Measurements from ENCODE around the gene VAPB. TPM values are rescaled to one million over a fixed set of nuclear protein-coding genes. Genes with fewer than 3 reads are reported as not detected.

The VAPB gene
- total RNA-seq, 1 experiment from 2014 or later, result 46.6 TPM

DNA sequence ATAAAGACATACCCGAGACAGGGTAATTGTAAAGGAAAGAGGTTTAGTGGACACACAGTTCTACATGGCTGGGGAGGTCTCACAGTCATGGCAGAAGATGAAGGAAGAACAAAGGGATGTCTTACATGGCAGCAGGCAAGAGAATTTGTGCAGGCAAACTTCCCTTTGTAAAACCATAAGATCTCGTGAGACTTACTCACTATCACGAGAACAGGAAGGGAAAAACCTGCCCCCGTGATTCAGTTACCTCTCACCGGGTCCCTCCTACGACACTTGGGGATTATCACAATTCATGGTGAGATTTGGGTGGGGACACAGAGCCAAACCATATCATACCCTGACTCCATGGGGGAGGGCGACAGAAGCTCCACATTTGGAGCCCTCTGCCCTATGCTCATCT lies 7.4 kb upstream of the VAPB start (continued):
- TF ChIP-seq CBFB (CRISPR knock-in tag; IDR thresholded peaks at IDR 0.05; ENCODE audit: low read depth) (no peak), ZNF219 (CRISPR knock-in tag; IDR thresholded peaks at IDR 0.05; ENCODE audit: borderline replicate concordance) (no peak), ZNF423 (CRISPR knock-in tag; IDR thresholded peaks at IDR 0.05) (no peak), SMAD4 (CRISPR knock-in tag; IDR thresholded peaks at IDR 0.05) (no peak)

DNA sequence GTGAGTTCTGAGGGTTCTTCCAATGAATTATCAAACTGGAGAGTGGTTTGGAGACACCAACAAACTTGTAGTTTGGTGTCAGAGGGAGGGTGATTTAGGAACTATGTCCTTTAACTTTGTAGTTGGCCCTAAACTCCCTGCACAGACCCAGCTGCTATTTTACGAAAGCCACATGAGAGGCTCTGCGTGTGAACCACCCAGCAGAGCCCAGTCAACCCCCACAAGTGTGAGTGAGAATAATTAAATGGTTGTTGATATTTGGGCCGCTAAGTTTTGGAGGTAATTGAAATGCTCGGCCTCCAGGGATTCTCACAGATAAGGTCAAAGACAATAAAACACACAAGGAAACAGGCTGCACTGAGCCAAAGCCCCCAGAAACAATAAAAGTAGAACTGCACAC lies 6.9 kb upstream of the VAPB start:
- TF ChIP-seq FOXJ3 (CRISPR knock-in tag; IDR thresholded peaks at IDR 0.05; ENCODE audit: borderline replicate concordance) (no peak), GABPB1 (CRISPR knock-in tag; IDR thresholded peaks at IDR 0.05) (no peak), SMAD3 (CRISPR knock-in tag; IDR thresholded peaks at IDR 0.05; ENCODE audit: borderline replicate concordance) (no peak), GRHL2 (CRISPR knock-in tag; IDR thresholded peaks at IDR 0.05; ENCODE audit: insufficient replicate concordance, severe bottlenecking) (no peak), ZNF232 (CRISPR knock-in tag; IDR thresholded peaks at IDR 0.05) (no peak), SMAD4 (CRISPR knock-in tag; IDR thresholded peaks at IDR 0.05) (no peak), NR1H2 (CRISPR knock-in tag; IDR thresholded peaks at IDR 0.05) (no peak)
- TF ChIP-seq, protein P1, sequence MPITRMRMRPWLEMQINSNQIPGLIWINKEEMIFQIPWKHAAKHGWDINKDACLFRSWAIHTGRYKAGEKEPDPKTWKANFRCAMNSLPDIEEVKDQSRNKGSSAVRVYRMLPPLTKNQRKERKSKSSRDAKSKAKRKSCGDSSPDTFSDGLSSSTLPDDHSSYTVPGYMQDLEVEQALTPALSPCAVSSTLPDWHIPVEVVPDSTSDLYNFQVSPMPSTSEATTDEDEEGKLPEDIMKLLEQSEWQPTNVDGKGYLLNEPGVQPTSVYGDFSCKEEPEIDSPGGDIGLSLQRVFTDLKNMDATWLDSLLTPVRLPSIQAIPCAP (CRISPR knock-in tag; IDR thresholded peaks at IDR 0.05), result no peak
- no peak for ATAC-seq
- ChIA-PET CTCF (no interaction called here), POLR2A (no interaction called here)
- Mint-ChIP-seq H3K36me3 (peaks cover 26% of the 10 kb centered on the region), H3K9me3 (peaks cover 30% of the 10 kb centered on the region), H3K4me1 (peaks cover 25% of the 10 kb centered on the region), H3K4me3 (no peak overlapping the region), H3K27me3 (ENCODE audit: low read depth) (peaks cover 24% of the 10 kb centered on the region), H3K27ac (no peak overlapping the region)
- no peak for DNase-seq (ENCODE audit: low spot score)

DNA sequence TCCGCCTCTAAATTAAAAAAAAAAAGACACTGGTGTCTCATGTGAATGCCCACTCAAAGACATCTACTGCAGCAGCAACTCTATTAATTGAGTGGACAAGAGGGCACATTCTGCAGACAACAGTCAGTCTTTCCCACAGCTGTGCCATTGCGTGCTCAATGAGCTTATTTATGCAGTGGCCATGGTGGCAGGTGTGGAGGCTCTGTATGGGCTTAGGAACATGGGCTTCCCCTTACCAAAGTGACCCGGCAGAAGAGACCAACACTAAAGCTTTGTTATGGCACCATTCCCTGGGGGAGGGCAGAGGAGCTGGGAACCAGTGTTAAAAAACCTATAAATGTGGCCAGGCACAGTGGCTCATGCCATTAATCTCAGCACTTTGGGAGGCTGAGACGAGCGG lies 4.2 kb upstream of the VAPB start:
- ChIA-PET POLR2A (no interaction called here), CTCF (no interaction called here)
- H3K27me3 Mint-ChIP-seq (ENCODE audit: low read depth), result peaks cover 24% of the 10 kb centered on the region
- no peak overlapping the region for H3K27ac Mint-ChIP-seq
- no peak overlapping the region for H3K4me3 Mint-ChIP-seq
- peaks cover 27% of the 10 kb centered on the region for H3K9me3 Mint-ChIP-seq
- peaks cover 9% of the 10 kb centered on the region for H3K4me1 Mint-ChIP-seq
- peaks cover 26% of the 10 kb centered on the region for H3K36me3 Mint-ChIP-seq
- DNase-seq (ENCODE audit: low spot score), result no peak
- no peak for ATAC-seq
- TF ChIP-seq, protein P2, sequence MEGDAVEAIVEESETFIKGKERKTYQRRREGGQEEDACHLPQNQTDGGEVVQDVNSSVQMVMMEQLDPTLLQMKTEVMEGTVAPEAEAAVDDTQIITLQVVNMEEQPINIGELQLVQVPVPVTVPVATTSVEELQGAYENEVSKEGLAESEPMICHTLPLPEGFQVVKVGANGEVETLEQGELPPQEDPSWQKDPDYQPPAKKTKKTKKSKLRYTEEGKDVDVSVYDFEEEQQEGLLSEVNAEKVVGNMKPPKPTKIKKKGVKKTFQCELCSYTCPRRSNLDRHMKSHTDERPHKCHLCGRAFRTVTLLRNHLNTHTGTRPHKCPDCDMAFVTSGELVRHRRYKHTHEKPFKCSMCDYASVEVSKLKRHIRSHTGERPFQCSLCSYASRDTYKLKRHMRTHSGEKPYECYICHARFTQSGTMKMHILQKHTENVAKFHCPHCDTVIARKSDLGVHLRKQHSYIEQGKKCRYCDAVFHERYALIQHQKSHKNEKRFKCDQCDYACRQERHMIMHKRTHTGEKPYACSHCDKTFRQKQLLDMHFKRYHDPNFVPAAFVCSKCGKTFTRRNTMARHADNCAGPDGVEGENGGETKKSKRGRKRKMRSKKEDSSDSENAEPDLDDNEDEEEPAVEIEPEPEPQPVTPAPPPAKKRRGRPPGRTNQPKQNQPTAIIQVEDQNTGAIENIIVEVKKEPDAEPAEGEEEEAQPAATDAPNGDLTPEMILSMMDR (IDR thresholded peaks at IDR 0.05), result no peak
- TF ChIP-seq GRHL2 (CRISPR knock-in tag; IDR thresholded peaks at IDR 0.05; ENCODE audit: insufficient replicate concordance, severe bottlenecking), result no peak
- no peak for TF ChIP-seq NR3C1 (CRISPR knock-in tag; conservative IDR thresholded peaks at IDR 0.05; ENCODE audit: low read depth)
- TF ChIP-seq, protein P3, sequence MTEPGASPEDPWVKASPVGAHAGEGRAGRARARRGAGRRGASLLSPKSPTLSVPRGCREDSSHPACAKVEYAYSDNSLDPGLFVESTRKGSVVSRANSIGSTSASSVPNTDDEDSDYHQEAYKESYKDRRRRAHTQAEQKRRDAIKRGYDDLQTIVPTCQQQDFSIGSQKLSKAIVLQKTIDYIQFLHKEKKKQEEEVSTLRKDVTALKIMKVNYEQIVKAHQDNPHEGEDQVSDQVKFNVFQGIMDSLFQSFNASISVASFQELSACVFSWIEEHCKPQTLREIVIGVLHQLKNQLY (CRISPR knock-in tag; IDR thresholded peaks at IDR 0.05), result no peak
- TF ChIP-seq, protein P4, sequence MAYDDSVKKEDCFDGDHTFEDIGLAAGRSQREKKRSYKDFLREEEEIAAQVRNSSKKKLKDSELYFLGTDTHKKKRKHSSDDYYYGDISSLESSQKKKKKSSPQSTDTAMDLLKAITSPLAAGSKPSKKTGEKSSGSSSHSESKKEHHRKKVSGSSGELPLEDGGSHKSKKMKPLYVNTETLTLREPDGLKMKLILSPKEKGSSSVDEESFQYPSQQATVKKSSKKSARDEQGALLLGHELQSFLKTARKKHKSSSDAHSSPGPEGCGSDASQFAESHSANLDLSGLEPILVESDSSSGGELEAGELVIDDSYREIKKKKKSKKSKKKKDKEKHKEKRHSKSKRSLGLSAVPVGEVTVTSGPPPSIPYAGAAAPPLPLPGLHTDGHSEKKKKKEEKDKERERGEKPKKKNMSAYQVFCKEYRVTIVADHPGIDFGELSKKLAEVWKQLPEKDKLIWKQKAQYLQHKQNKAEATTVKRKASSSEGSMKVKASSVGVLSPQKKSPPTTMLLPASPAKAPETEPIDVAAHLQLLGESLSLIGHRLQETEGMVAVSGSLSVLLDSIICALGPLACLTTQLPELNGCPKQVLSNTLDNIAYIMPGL (CRISPR knock-in tag; IDR thresholded peaks at IDR 0.05), result no peak
- no peak for TF ChIP-seq MYBL2 (CRISPR knock-in tag; IDR thresholded peaks at IDR 0.05)
- no peak for TF ChIP-seq TCF7 (CRISPR knock-in tag; IDR thresholded peaks at IDR 0.05; ENCODE audit: low read depth)
- TF ChIP-seq ZNF416 (CRISPR knock-in tag; IDR thresholded peaks at IDR 0.05), result no peak
- TF ChIP-seq EMX1 (CRISPR knock-in tag; IDR thresholded peaks at IDR 0.05), result no peak
- TF ChIP-seq NFYB (CRISPR knock-in tag; conservative IDR thresholded peaks at IDR 0.05; ENCODE audit: low read depth), result no peak
- TF ChIP-seq, protein P5, sequence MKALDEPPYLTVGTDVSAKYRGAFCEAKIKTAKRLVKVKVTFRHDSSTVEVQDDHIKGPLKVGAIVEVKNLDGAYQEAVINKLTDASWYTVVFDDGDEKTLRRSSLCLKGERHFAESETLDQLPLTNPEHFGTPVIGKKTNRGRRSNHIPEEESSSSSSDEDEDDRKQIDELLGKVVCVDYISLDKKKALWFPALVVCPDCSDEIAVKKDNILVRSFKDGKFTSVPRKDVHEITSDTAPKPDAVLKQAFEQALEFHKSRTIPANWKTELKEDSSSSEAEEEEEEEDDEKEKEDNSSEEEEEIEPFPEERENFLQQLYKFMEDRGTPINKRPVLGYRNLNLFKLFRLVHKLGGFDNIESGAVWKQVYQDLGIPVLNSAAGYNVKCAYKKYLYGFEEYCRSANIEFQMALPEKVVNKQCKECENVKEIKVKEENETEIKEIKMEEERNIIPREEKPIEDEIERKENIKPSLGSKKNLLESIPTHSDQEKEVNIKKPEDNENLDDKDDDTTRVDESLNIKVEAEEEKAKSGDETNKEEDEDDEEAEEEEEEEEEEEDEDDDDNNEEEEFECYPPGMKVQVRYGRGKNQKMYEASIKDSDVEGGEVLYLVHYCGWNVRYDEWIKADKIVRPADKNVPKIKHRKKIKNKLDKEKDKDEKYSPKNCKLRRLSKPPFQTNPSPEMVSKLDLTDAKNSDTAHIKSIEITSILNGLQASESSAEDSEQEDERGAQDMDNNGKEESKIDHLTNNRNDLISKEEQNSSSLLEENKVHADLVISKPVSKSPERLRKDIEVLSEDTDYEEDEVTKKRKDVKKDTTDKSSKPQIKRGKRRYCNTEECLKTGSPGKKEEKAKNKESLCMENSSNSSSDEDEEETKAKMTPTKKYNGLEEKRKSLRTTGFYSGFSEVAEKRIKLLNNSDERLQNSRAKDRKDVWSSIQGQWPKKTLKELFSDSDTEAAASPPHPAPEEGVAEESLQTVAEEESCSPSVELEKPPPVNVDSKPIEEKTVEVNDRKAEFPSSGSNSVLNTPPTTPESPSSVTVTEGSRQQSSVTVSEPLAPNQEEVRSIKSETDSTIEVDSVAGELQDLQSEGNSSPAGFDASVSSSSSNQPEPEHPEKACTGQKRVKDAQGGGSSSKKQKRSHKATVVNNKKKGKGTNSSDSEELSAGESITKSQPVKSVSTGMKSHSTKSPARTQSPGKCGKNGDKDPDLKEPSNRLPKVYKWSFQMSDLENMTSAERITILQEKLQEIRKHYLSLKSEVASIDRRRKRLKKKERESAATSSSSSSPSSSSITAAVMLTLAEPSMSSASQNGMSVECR (CRISPR knock-in tag; IDR thresholded peaks at IDR 0.05; ENCODE audit: borderline replicate concordance), result no peak
- TF ChIP-seq FOXP1 (CRISPR knock-in tag; IDR thresholded peaks at IDR 0.05; ENCODE audit: borderline replicate concordance), result no peak
- TF ChIP-seq NR1H2 (CRISPR knock-in tag; IDR thresholded peaks at IDR 0.05), result no peak
- TF ChIP-seq, protein P6, sequence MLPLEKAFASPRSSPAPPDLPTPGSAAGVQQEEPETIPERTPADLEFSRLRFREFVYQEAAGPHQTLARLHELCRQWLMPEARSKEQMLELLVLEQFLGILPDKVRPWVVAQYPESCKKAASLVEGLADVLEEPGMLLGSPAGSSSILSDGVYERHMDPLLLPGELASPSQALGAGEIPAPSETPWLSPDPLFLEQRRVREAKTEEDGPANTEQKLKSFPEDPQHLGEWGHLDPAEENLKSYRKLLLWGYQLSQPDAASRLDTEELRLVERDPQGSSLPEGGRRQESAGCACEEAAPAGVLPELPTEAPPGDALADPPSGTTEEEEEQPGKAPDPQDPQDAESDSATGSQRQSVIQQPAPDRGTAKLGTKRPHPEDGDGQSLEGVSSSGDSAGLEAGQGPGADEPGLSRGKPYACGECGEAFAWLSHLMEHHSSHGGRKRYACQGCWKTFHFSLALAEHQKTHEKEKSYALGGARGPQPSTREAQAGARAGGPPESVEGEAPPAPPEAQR (CRISPR knock-in tag; IDR thresholded peaks at IDR 0.05), result no peak
- TF ChIP-seq, protein P1 (CRISPR knock-in tag; IDR thresholded peaks at IDR 0.05), result no peak

All from WTC11 (cell line).